ENCODE data around the gene PKHD1.

Gene PKHD1

DNA sequence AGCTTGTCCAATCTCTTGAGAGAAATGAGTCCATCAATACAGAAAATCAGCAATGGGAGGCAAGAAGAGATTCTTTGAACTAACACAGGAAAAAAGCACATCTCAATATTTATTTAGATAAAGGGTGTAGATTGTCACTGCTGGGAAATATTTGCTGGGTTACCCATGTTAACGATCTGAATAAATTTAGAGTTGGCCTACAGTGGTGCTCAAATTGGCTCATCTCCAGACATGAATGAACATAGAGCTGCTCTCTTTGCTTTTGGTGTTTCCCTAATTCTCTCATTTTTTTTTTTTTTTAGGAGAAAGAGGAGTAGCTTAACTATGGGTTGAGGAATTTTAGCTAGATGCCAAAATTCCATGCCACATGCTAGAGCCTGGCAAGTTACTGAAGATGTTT lies 471.2 kb downstream of the PKHD1 start:
- no peak for DNase-seq (ENCODE audit: low spot score)

DNA sequence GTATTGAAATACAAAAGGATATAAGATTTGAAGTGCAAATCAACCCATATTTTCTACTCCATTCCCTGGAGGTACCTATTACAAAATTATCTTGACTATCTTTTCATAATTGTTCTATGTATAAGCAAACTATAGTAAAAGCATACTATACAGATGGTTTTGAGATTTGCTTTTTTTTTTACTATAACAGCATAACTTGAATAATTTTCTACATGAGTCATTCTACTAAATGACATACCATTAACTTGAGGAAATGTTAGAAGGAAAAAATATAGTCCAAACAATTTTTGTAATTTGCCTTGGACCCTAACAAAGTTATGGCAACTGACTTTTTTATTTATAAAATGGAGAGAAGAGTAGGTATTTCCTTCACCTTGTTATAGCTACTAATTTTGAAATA lies 472.7 kb downstream of the PKHD1 start:
- DNase-seq (ENCODE audit: low spot score) = no peak

DNA sequence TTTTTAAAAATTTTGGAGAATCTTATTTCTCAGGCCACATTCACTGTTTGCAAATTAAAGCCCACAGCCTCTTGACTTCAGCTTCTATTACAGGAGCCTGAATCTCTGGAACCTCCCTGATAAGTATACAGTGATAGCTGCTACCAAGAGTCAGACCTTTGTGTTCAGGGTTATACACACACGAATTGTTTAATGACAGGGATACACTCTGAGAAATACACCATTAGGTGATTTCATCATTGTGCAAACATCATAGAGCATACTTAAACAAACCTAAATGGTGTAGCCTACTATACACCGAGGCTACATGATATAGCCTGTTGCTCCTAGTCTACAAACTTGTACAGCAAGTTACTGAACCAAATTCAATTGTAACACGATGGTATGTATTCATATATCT lies 473.9 kb downstream of the PKHD1 start:
- no peak for DNase-seq (ENCODE audit: low spot score)

DNA sequence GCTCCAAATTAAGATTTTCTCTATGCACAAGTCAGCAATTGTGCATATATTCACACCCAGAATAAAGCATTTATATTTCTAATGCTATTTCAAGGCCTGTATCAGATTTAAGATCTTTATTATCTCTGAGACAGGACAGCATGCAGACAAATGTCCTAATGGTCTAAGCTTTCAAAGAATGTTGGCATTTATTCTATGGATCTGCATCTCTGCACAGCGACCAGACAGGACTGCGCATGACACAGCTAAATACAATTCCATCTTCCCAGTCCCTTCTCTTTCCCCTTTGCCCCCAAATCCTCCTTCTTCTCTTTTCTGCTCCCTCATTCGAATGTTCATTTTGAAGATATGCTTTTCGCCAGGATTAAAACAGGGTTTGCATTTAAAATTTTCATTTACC lies 478.5 kb downstream of the PKHD1 start:
- no peak for DNase-seq (ENCODE audit: low spot score)

DNA sequence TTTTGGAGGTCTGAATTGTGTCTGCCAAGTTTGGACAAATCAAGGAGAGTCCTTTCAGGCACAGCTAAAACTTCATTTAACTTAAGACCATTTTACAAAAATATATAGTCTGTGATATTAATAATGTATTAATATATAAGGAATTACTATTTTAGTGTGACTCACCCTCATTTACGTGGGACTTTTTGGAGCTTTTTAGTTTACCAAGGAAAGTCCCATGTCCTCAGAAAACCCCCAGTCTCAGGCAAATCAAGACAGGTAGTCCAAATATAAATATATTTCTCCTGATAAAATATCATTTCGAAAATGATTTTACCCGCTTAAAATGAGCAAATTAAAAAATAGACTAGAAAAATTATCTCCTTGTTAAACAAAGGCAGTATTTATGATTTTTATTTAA lies 479.0 kb downstream of the PKHD1 start:
- no peak for DNase-seq (ENCODE audit: low spot score)

DNA sequence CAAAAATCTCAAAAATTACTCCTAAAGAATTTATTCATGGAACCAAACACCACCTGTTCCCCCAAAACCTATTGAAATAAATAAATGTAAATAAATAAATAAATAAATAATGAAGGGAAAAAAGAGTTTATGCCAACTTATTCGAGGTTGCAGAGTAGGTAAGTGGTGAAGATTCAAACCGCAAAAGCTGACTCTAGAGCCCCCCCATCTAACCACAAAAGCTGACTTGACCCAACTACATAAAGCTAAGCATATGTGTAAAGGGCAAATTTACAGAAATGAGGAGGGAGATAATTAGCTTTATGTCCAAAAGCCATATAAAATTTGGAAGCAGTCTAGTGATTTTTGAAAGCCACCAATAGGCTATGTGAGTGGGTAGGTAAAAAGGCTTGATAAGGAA lies 486.9 kb downstream of the PKHD1 start:
- DNase-seq (ENCODE audit: low spot score) = no peak

DNA sequence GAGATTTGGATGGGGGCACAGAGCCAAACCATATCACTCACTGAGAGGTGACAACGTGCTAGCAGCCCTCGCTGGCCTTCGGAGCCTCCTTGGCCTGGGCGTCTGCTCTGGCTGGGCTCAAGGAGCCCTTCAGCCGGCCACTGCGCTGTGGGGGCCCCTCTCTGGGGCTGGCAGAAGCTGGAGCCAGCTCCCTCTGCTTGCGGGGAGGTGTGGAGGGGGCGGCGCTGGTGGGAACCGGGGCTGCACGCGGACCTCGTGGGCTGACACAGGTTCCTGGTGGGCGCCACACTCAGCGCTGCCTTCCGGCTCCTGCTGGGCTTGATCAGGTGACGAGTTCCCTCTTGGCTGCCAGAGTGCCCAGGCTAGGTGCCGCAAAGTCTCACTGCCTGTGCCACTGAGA lies 489.2 kb downstream of the PKHD1 start:
- DNase-seq (ENCODE audit: low spot score) = no peak

DNA sequence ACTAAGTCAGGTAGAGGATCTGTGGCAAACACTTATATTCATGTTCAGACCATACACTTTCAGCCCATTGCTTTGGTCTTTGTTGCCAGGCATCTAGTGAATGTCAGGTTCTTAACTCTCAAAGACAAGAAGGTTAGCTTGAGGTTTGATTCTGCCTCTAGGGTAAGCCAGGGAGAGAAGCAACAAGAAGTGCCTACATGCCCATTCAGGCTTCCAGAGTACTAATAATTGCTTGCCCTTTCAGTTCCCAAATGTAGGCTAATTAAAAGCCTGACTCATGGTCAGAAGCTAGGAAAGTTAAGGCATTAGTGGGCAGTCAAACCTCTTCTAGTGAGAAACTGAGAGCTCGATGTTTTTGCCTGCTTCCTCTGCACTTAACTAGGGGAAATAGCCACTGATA lies 492.4 kb downstream of the PKHD1 start:
- no peak for DNase-seq (ENCODE audit: low spot score)

DNA sequence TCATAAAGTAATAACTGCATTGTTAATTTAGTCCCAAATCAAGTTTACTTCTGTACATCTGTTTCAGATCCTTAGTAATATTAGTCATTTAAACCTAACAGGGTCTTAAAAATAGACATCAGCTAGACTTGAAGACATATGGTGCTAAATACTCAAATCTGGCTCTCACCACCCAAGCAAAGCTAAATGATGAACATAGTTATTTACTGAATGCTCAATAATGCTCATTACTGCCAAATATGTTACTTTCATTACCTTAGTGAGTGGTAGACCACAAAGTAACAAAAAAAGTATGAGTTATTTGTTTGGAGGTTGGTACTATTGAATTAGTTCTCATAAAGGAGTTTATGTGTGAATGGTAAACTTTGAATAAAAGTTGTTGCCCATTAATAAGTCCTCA lies 502.1 kb downstream of the PKHD1 start:
- no peak for DNase-seq (ENCODE audit: low spot score)

DNA sequence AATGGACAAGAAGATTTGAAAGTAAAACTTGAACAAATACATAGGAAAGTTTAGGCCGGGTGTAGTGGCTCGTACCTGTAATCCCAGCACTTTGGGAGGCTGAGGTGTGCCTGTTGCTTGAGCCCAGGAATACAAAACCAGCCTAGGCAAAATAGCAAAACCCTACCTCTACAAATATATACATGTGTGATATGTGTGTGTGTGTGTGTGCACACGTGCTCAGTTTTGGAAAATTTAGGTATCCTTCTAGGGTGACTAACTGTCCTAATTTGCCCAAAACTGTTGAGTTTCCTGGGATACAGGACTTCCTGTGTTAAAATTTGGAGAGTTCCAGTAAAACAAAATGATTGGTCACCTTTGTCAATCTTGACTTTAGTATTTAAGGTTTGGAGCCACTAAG lies 503.2 kb downstream of the PKHD1 start:
- no peak for DNase-seq (ENCODE audit: low spot score)

DNA sequence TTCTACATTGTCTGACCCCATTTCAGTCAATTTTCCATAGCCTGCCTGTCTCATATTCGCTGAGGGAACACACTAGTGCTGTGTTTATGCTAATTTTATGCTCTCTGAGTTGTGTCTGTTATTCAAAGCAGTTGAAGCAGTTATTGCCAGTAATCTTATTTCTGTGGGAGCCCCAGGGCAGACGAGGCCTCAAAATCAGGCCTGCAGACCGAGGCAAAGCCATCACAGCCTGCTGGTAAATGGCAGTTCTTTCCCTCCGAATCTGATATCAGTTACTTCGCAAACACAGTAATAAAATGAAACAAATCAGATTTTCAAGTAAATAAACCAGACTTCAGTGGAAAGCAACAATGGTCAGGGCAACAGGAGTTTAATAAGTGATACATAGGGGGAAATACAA lies 508.4 kb downstream of the PKHD1 start:
- DNase-seq (ENCODE audit: low spot score) = no peak

DNA sequence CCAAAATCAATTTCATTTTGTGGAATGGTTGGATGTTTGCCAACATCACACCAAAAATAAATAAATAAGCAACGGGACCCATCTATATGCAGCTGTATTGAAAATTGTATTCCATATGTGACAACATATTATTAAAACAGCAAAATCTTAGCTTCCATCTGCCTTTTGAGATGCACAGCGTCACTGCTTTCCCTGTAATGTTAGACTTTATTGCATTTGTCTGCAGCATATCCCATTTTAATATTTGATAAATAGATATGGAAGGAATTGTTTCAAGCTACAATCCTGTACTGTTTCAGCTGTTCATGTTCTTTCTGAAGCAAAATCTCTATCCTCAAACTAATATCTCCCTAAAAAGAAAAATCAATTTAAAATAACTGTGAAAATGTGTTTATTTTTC lies 509.1 kb downstream of the PKHD1 start:
- DNase-seq (ENCODE audit: low spot score) = no peak

DNA sequence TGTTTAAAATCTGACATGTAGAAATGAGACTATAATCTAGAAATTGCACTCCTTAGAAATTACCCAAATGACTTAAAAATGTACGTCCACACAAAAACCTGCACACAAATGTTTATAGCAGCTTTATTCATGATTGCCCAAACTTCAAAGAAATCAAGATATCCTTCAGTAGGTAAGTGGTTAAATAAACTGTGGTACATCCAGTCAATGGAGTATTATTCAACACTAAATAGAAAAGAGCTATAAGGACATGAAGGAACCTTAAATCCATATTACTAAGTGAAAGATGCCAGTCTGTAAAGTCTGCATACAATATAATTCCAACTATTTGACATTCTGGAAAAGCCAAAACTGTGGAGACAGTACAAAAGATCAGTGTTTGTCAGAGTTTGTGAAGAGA lies 513.4 kb downstream of the PKHD1 start:
- DNase-seq (ENCODE audit: low spot score) = no peak

DNA sequence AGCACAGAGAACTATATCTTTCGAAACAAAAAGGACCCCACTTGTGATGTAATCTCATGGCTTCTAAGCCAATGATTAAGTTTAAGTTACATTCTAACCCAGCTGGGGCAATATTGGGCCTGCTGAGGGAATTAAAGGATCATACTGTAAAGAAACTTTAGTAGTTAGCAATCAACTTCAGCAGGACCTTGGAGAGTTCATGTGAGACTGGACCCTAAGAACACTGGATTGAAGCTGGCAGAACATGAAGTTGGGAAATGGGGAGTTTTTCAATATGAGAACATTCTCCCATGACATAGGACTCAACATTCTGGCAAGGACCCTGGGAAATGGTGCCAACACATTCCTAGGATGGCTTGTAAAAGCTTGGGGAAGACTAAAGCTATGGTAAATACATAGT lies 516.2 kb downstream of the PKHD1 start:
- DNase-seq (ENCODE audit: low spot score) = no peak

DNA sequence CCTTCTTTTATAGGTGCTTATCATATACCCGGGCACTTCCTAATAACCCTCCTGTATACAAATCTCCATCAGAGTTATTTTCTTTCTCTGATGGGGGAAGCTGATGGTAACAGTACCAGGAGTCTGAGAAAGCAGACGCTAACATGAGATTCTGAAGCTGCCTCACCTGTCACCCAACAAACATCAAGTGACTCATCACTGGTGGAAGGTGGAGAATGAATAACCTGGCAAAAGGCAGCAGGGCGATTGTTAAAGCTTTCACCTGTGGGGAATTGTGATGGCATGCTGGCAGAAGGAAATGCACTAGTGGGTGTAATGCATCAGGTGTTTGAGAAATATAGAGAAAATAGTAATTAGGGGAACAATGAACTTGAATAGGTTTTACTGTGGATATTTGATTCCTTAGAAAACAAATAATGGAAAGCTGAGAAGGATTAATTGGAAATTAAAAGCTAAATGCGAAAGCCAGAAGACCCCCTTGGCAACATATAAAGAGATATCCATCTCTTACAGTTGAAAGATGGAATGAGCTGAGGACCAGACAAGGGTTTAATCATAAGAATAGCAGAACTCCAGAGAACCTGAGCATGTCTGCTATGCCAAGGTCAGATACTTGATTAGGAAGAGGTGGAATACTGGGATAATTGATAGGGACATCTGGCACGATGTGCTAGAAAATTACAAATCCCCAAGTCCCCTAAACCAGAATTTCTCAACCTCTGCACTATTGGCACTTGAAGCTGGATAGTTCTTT lies 517.1 kb downstream of the PKHD1 start:
- DNase-seq (ENCODE audit: low spot score) = no peak

DNA sequence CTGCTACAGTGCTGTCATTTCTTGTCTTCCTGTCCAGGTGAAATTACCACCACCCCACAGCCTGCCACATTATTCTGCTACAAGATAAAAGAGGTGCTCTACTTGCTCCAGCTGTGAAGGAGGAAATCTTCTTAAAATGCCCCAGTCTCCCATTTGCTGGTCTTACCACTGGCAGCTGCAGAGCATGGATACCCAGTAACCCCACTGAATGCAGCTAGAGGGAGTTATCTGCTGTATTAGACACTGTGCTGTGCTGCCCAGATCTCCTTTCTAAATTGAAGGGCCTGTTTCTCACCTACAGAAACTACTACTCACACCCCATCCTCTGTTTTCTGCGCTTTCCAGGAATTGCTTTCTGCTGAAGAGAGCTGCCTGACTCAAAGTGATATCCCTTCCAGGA lies 517.8 kb downstream of the PKHD1 start:
- no peak for DNase-seq (ENCODE audit: low spot score)

DNA sequence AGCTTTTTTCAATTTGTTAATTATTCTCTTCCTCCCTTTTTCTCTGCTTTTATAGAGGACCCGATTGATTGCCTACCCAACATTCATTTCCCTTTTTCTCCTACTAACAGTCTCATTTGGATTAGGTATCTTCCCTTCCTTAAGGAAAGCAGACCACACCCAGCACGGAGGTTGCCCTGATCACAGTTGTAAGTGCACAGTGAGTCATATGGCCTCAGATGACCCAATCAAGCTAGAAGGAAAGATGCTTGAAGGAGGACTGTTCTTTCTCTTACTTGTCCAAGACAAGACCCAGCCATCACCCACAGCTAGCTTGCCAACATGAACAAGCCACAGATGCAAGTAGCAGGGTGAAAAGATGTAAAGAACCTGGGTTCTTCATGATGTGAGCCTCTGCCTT lies 518.6 kb downstream of the PKHD1 start:
- DNase-seq (ENCODE audit: low spot score) = no peak

DNA sequence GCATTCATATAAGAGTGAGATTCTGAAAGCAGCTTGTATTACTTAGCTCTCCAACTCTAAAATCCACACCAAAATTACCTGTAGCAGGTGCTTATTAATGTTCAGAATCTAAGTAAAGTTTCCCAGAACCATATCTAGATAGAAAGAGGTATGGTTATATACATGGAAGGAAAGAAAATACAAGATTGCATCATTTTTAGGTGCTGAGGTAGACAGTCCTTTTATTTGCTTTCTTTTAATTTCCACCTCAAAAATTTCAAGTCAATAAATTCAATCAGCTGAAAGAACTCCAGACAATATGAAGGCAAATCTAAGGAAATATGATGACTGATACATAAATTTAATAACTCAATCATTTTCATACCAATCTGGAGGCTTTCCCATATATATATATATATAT lies 521.9 kb downstream of the PKHD1 start:
- DNase-seq (ENCODE audit: low spot score) = no peak
